Fibroblast of lung (primary cell): Measurements from ENCODE around the gene SCYGR4. TPM values are rescaled to one million over a fixed set of nuclear protein-coding genes. Genes with fewer than 3 reads are reported as not detected.

Experiments used
- DNase-seq, 2 donors: peaks; one replicate each; pipeline versions ENCODE4 v3.0.0 to v3.0.0-alpha.2; 2010; ENCODE audit warnings: low read depth in 2 of 2
- H2AFZ ChIP-seq: 2 replicates; pipeline ENCODE4 v1.5.1; 2012; ENCODE audit warnings: low read length, control low read depth, inconsistent platforms
- H3K27ac ChIP-seq: 2 replicates; pipeline ENCODE4 v1.5.1; 2011; ENCODE audit warnings: low read length, control low read depth; ENCODE audit not compliant: insufficient read depth
- H3K27me3 ChIP-seq: 2 replicates; pipeline ENCODE4 v1.5.1; 2011; ENCODE audit warnings: mild to moderate bottlenecking, low read length; ENCODE audit not compliant: control insufficient read depth, insufficient read depth
- H3K36me3 ChIP-seq: 2 replicates; pipeline ENCODE4 v1.5.1; 2011; ENCODE audit warnings: low read length; ENCODE audit not compliant: control insufficient read depth, insufficient read depth
- H3K4me1 ChIP-seq: 2 replicates; pipeline ENCODE4 v1.5.1; 2011; ENCODE audit warnings: low read length; ENCODE audit not compliant: control insufficient read depth, insufficient read depth; ENCODE audit errors: extremely low read depth
- H3K4me2 ChIP-seq: 2 replicates; pipeline ENCODE4 v1.5.1; 2011; ENCODE audit warnings: low read length, control low read depth; ENCODE audit not compliant: insufficient read depth; ENCODE audit errors: extremely low read depth
- H3K4me3 ChIP-seq, 4 experiments: fragments of 200-600 bp in 1 of 4; sonication (generic) in 1 of 4; replicated peaks in 1 of 4; 2 replicates each; pipeline ENCODE4 v1.5.1; 2011 to 2016; ENCODE audit warnings: low read length in 4 of 4, low read depth in 3 of 4, mild to moderate bottlenecking in 3 of 4, control low read depth in 2 of 4, inconsistent platforms in 1 of 4, mixed read lengths in 1 of 4; ENCODE audit not compliant: insufficient read depth in 1 of 4; ENCODE audit errors: control extremely low read depth in 1 of 4
- H3K79me2 ChIP-seq: 2 replicates; pipeline ENCODE4 v1.5.1; 2012; ENCODE audit warnings: mild to moderate bottlenecking, low read length, inconsistent platforms; ENCODE audit not compliant: control insufficient read depth, insufficient read depth
- H3K9ac ChIP-seq: 2 replicates; pipeline ENCODE4 v1.5.1; 2011; ENCODE audit warnings: mild to moderate bottlenecking, low read length, control low read depth; ENCODE audit not compliant: insufficient read depth
- H3K9me3 ChIP-seq: 2 replicates; pipeline ENCODE4 v1.5.1; 2012; ENCODE audit warnings: low read depth, low read length; ENCODE audit not compliant: control insufficient read depth, insufficient read depth
- H4K20me1 ChIP-seq: 2 replicates; pipeline ENCODE4 v1.5.1; 2011; ENCODE audit warnings: low read length; ENCODE audit not compliant: control insufficient read depth, insufficient read depth; ENCODE audit errors: extremely low read depth
- EZH2 ChIP-seq: IDR thresholded peaks from 2 replicates; pipeline ENCODE4 v1.5.1; 2012; ENCODE audit warnings: low read length, control low read depth, mild to moderate bottlenecking; ENCODE audit errors: missing control alignments
- polyA plus RNA-seq, 2 donors: library from polyadenylated mRNA; depleted of rRNA in 1 of 2; stranded (reverse) in 1 of 2; unstranded in 1 of 2; fragments of >200 nt; gene quantifications; 2 replicates each; pipeline ENCODE4 v1.2.1, GENCODE V29; 2011 to 2012; ENCODE audit warnings: missing spikeins in 1 of 2
- total RNA-seq: library from RNA; depleted of rRNA; stranded (reverse); fragments of >200 nt; gene quantifications from 2 replicates; pipeline ENCODE4 v1.2.1, GENCODE V29; 2014
- TF ChIP-seq, protein P1 (sequence below), 2 donors: IDR thresholded peaks in 1 of 2; conservative IDR thresholded peaks in 1 of 2; 1 replicate in 1 of 2; 2 replicates in 1 of 2; pipeline ENCODE4 v1.5.1; 2011 to 2012; ENCODE audit warnings: low read length in 2 of 2, control low read depth in 1 of 2, inconsistent platforms in 1 of 2, low read depth in 1 of 2, mild to moderate bottlenecking in 1 of 2

The SCYGR4 gene
- total and polyA plus RNA-seq, 2 donors (not counting 1 experiment from before 2014, with no cell fraction given) = not detected

GRCh38 chr2:227576110-227576509 lies 41.2 kb upstream of the SCYGR4 start:
- no peak overlapping the region for H3K4me2 ChIP-seq
- H3K9ac ChIP-seq = no peak overlapping the region
- peak in 1 of 2 donors; percentile 10 for DNase-seq
- H3K27ac ChIP-seq = no peak overlapping the region
- H3K9me3 ChIP-seq = no peaks in the 10 kb centered on the region
- H3K4me3 ChIP-seq = no peak overlapping the region
- H4K20me1 ChIP-seq = no peaks in the 10 kb centered on the region
- TF ChIP-seq, protein P1, sequence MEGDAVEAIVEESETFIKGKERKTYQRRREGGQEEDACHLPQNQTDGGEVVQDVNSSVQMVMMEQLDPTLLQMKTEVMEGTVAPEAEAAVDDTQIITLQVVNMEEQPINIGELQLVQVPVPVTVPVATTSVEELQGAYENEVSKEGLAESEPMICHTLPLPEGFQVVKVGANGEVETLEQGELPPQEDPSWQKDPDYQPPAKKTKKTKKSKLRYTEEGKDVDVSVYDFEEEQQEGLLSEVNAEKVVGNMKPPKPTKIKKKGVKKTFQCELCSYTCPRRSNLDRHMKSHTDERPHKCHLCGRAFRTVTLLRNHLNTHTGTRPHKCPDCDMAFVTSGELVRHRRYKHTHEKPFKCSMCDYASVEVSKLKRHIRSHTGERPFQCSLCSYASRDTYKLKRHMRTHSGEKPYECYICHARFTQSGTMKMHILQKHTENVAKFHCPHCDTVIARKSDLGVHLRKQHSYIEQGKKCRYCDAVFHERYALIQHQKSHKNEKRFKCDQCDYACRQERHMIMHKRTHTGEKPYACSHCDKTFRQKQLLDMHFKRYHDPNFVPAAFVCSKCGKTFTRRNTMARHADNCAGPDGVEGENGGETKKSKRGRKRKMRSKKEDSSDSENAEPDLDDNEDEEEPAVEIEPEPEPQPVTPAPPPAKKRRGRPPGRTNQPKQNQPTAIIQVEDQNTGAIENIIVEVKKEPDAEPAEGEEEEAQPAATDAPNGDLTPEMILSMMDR (conservative IDR thresholded peaks at IDR 0.05 in 1 of 2, IDR thresholded peaks at IDR 0.05 in 1 of 2; ENCODE audit: low read depth in 1 of 2, low read length in 2 of 2) = no peak
- no peak for TF ChIP-seq EZH2
- no peaks in the 10 kb centered on the region for H3K27me3 ChIP-seq
- H3K36me3 ChIP-seq = no peaks in the 10 kb centered on the region
- no peaks in the 10 kb centered on the region for H3K4me1 ChIP-seq
- H3K79me2 ChIP-seq = no peaks in the 10 kb centered on the region
- no peak overlapping the region for H2AFZ ChIP-seq

DNA sequence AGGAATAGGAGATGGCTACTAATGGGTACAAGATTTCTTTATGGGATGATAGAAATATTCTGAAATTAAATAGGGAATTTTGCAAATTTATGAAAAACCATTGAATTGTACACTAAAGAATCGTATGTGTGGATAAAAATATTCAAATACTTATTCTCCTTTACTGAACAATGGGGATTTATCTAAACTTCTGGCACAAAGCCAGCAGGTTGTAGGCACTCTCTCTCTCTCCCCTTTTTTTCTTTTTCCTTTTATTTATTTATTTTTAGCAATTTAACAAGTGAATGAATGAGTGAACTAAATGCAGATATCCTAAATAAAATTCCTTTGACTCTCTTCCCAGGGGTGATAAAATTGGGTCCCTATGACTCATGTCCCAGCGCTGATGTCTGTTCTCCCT lies 40.5 kb upstream of the SCYGR4 start:
- no peak for TF ChIP-seq EZH2
- TF ChIP-seq, protein P1 (conservative IDR thresholded peaks at IDR 0.05 in 1 of 2, IDR thresholded peaks at IDR 0.05 in 1 of 2; ENCODE audit: low read depth in 1 of 2, low read length in 2 of 2) = no peak

DNA sequence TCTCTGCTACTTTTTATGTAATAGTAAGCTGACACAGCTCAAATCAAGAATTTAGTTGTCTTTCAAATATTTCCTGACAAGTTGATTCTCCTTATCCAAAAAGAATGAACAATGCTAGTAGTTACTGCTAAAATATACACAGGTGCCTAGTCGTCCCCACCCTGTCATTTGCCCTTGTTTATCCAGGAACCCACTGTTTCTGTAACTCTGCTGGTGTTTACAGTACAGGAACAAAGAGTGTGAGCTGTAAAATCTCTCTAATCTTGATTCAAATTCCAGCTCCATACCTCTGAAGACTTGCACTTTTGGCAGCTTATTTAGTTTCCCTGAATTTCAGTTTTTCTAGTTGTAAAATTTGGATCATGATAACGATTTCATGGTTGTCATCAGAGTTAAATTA lies 39.7 kb upstream of the SCYGR4 start:
- Histone ChIP-seq H3K36me3 (no peaks in the 10 kb centered on the region), H3K4me3 (no peak overlapping the region), H3K27ac (no peak overlapping the region), H3K9me3 (no peaks in the 10 kb centered on the region), H3K27me3 (no peaks in the 10 kb centered on the region), H2AFZ (no peak overlapping the region), H4K20me1 (no peaks in the 10 kb centered on the region), H3K4me2 (no peak overlapping the region), H3K4me1 (no peaks in the 10 kb centered on the region), H3K9ac (no peak overlapping the region), H3K79me2 (no peaks in the 10 kb centered on the region)
- TF ChIP-seq EZH2 = no peak
- TF ChIP-seq, protein P1 (conservative IDR thresholded peaks at IDR 0.05 in 1 of 2, IDR thresholded peaks at IDR 0.05 in 1 of 2; ENCODE audit: low read depth in 1 of 2, low read length in 2 of 2) = no peak
- no peak for DNase-seq

More for the DNA sequence above, 40.5 kb upstream of the SCYGR4 start:
- no peaks in the 10 kb centered on the region for H3K9me3 ChIP-seq
- H3K27ac ChIP-seq = no peak overlapping the region
- no peak overlapping the region for H2AFZ ChIP-seq
- no peaks in the 10 kb centered on the region for H3K36me3 ChIP-seq
- no peaks in the 10 kb centered on the region for H4K20me1 ChIP-seq
- no peaks in the 10 kb centered on the region for H3K79me2 ChIP-seq
- H3K4me3 ChIP-seq = no peak overlapping the region
- H3K4me2 ChIP-seq = no peak overlapping the region
- DNase-seq = no peak
- H3K27me3 ChIP-seq = no peaks in the 10 kb centered on the region
- H3K4me1 ChIP-seq = no peaks in the 10 kb centered on the region
- H3K9ac ChIP-seq = no peak overlapping the region
